Measurements from ENCODE around the gene NOSTRIN. TPM values are rescaled to one million over a fixed set of nuclear protein-coding genes. Genes with fewer than 3 reads are reported as not detected.

The NOSTRIN gene, protein sequence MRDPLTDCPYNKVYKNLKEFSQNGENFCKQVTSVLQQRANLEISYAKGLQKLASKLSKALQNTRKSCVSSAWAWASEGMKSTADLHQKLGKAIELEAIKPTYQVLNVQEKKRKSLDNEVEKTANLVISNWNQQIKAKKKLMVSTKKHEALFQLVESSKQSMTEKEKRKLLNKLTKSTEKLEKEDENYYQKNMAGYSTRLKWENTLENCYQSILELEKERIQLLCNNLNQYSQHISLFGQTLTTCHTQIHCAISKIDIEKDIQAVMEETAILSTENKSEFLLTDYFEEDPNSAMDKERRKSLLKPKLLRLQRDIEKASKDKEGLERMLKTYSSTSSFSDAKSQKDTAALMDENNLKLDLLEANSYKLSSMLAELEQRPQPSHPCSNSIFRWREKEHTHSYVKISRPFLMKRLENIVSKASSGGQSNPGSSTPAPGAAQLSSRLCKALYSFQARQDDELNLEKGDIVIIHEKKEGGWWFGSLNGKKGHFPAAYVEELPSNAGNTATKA
- total RNA-seq (2.8 TPM), polyA plus RNA-seq (8.1 TPM)
- long read RNA-seq, donor 1, result 0 reads
- long read RNA-seq, donor 2, partial matches to known transcripts, result 53 of 160 reads
- long read RNA-seq, donor 2, other reads (novel, unspliced or antisense), result 107 of 160 reads
- long read RNA-seq, donor 3, partial matches to known transcripts, result 51 of 128 reads
- long read RNA-seq, donor 3, other reads (novel, unspliced or antisense), result 76 of 128 reads
- long read RNA-seq, donor 4, result 0 reads
- long read RNA-seq, donor 5, partial matches to known transcripts, result 37 of 122 reads
- long read RNA-seq, donor 5, other reads (novel, unspliced or antisense), result 85 of 122 reads
- long read RNA-seq, donor 6, partial matches to known transcripts, result 5 of 60 reads
- long read RNA-seq, donor 6, other reads (novel, unspliced or antisense), result 55 of 60 reads
- long read RNA-seq, donor 7, result 0 reads
- long read RNA-seq, donor 8, partial matches to known transcripts, result 0 of 9 reads
- long read RNA-seq, donor 8, other reads (novel, unspliced or antisense), result 9 of 9 reads
- long read RNA-seq, donor 9, partial matches to known transcripts, result 34 of 81 reads
- long read RNA-seq, donor 9, other reads (novel, unspliced or antisense), result 46 of 81 reads
- long read RNA-seq, donor 10, result 0 reads

GRCh38 chr2:168801961-168802858, at the start of gene NOSTRIN:
Gene NOSTRIN, plus strand, starts transcription at chr2:168802637. Its CDS starts 10 bp downstream, at chr2:168802647.
- Histone ChIP-seq H3K27ac (ENCODE audit: low read depth in 1 of 2, low read length in 1 of 2) (no peak within 1 kb of the TSS), H3K9me3 (ENCODE audit: control insufficient read depth in 2 of 2, insufficient read depth in 1 of 2, low read length in 1 of 2) (no peaks in the 10 kb centered on the region), H3K4me1 (ENCODE audit: control insufficient read depth in 2 of 2, insufficient read depth in 2 of 2, low read length in 2 of 2) (no peaks in the 10 kb centered on the region), H3K36me3 (ENCODE audit: control insufficient read depth in 2 of 2, insufficient read depth in 2 of 2, low read length in 1 of 2) (no peaks in the 10 kb centered on the region), H3K4me3 (ENCODE audit: low read length in 2 of 2) (no peak within 1 kb of the TSS), H3K27me3 (ENCODE audit: control insufficient read depth in 2 of 2, insufficient read depth in 1 of 2, low read length in 1 of 2) (no peaks in the 10 kb centered on the region)
- 69% methylated on average over 10 of the region's 10 CpGs for WGBS
- no peak for DNase-seq (ENCODE audit: low read depth in 6 of 9, low spot score in 9 of 9)

DNA sequence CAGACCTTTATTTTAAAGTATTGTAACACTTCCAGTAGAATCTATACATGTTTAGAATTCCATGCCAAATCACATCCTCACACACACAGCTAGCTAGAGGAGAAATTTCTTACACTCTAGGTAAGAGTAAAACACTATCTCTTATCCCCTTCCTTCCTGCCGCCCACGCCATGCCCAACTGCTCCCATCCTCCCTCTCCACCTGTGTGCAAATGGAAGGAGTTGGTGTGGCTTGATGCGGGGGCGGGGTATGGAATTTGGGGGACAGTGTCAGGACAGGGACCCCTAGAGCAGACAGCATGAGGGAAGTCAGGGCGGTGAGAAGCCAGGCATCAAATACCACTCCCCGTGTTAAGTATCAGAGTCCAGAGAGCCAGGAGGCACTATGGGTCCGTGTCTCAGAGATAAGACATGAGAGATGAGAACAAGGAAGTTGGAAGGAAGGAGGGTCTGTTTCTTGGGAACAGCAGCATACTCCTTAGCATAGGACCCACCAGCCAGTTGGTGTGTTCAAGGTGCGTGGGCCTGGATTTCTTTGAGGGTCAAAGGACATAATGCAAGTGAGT, 48.6 kb upstream of the NOSTRIN start:
- no peak overlapping the region for H3K4me3 ChIP-seq (ENCODE audit: low read length in 2 of 2)
- no peak overlapping the region for H3K27ac ChIP-seq (ENCODE audit: low read depth in 1 of 2, low read length in 1 of 2)
- peaks cover 9 to 23% of the 10 kb centered on the region in 2 donors for H3K4me1 ChIP-seq (ENCODE audit: control insufficient read depth in 2 of 2, insufficient read depth in 2 of 2, low read length in 2 of 2)
- no peak for DNase-seq (ENCODE audit: low read depth in 6 of 9, low spot score in 9 of 9)
- H3K36me3 ChIP-seq (ENCODE audit: control insufficient read depth in 2 of 2, insufficient read depth in 2 of 2, low read length in 1 of 2), result peaks cover 0 to 24% of the 10 kb centered on the region in 2 donors
- WGBS, result 97% methylated on average over 8 of the region's 8 CpGs
- H3K27me3 ChIP-seq (ENCODE audit: control insufficient read depth in 2 of 2, insufficient read depth in 1 of 2, low read length in 1 of 2), result no peaks in the 10 kb centered on the region
- no peaks in the 10 kb centered on the region for H3K9me3 ChIP-seq (ENCODE audit: control insufficient read depth in 2 of 2, insufficient read depth in 1 of 2, low read length in 1 of 2)

GRCh38 chr2:168757223-168757622, 45.2 kb upstream of the NOSTRIN start:
- no peak overlapping the region for H3K4me3 ChIP-seq (ENCODE audit: low read length in 2 of 2)
- no peak overlapping the region for H3K27ac ChIP-seq (ENCODE audit: low read depth in 1 of 2, low read length in 1 of 2)
- WGBS, result 73% methylated on average over 3 of the region's 3 CpGs
- no peak for DNase-seq (ENCODE audit: low read depth in 6 of 9, low spot score in 9 of 9)
- H3K9me3 ChIP-seq (ENCODE audit: control insufficient read depth in 2 of 2, insufficient read depth in 1 of 2, low read length in 1 of 2), result no peaks in the 10 kb centered on the region
- no peaks in the 10 kb centered on the region for H3K27me3 ChIP-seq (ENCODE audit: control insufficient read depth in 2 of 2, insufficient read depth in 1 of 2, low read length in 1 of 2)
- peaks cover 2 to 12% of the 10 kb centered on the region in 2 donors for H3K4me1 ChIP-seq (ENCODE audit: control insufficient read depth in 2 of 2, insufficient read depth in 2 of 2, low read length in 2 of 2)
- H3K36me3 ChIP-seq (ENCODE audit: control insufficient read depth in 2 of 2, insufficient read depth in 2 of 2, low read length in 1 of 2), result peaks cover 0 to 30% of the 10 kb centered on the region in 2 donors

DNA sequence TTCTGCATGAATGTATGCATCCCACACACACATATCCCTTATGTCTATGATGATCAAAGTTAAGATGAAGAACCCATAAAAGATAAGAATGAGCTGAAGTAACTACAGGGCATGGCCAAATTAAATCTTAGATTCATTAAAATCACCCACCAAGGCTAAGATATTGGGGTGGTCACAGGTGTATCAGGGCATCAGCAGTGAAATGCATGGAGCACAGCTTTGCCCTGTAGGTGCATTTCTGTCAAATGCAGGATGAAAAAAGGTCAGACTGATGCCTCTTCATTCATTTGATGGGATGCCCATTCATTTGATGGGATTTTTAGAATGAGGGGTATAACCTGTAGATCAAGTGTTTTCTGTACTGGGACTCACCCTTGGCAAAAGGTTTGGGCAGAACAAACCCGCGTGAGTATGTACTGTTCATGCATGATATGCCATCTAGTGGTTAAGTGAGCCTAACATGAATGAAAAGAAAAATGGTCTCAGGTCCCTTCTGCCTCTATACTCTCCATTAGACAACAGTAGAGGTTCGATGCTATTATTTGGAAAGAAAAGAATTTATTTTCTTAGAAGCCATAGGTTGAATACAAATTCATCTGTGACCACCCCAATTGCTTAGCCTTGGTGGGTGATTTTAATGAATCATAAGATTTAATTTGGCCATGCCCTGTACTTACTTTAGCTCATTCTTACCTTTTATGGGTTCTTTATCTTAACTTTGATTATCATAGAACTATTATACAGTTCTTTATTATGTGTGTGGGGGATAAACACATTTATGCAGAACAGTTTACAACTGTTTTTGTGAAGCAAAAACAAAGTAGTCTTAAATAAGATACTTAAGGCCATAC, 43.2 kb upstream of the NOSTRIN start:
- Histone ChIP-seq H3K27ac (ENCODE audit: low read depth in 1 of 2, low read length in 1 of 2) (no peak overlapping the region), H3K36me3 (ENCODE audit: control insufficient read depth in 2 of 2, insufficient read depth in 2 of 2, low read length in 1 of 2) (peaks cover 0 to 20% of the 10 kb centered on the region in 2 donors), H3K4me3 (ENCODE audit: low read length in 2 of 2) (no peak overlapping the region), H3K4me1 (ENCODE audit: control insufficient read depth in 2 of 2, insufficient read depth in 2 of 2, low read length in 2 of 2) (peaks cover 2 to 8% of the 10 kb centered on the region in 2 donors), H3K9me3 (ENCODE audit: control insufficient read depth in 2 of 2, insufficient read depth in 1 of 2, low read length in 1 of 2) (no peaks in the 10 kb centered on the region), H3K27me3 (ENCODE audit: control insufficient read depth in 2 of 2, insufficient read depth in 1 of 2, low read length in 1 of 2) (no peaks in the 10 kb centered on the region)
- 48% methylated on average over 3 of the region's 3 CpGs for WGBS
- DNase-seq (ENCODE audit: low read depth in 6 of 9, low spot score in 9 of 9), result peak in 8 of 9 donors; percentile 20 to 66 (median 30)

GRCh38 chr2:168765401-168765800, 37.0 kb upstream of the NOSTRIN start:
- no peak overlapping the region for H3K27ac ChIP-seq (ENCODE audit: low read depth in 1 of 2, low read length in 1 of 2)
- 100% methylated on average over 1 of the region's 1 CpG for WGBS
- H3K4me1 ChIP-seq (ENCODE audit: control insufficient read depth in 2 of 2, insufficient read depth in 2 of 2, low read length in 2 of 2), result no peaks in the 10 kb centered on the region

GRCh38 chr2:168766600-168766999, 35.8 kb upstream of the NOSTRIN start:
- H3K4me3 ChIP-seq (ENCODE audit: low read length in 2 of 2), result no peak overlapping the region
- 100% methylated on average over 2 of the region's 2 CpGs for WGBS
- no peak for DNase-seq (ENCODE audit: low read depth in 6 of 9, low spot score in 9 of 9)
- no peak overlapping the region for H3K27ac ChIP-seq (ENCODE audit: low read depth in 1 of 2, low read length in 1 of 2)
- H3K9me3 ChIP-seq (ENCODE audit: control insufficient read depth in 2 of 2, insufficient read depth in 1 of 2, low read length in 1 of 2), result no peaks in the 10 kb centered on the region
- H3K4me1 ChIP-seq (ENCODE audit: control insufficient read depth in 2 of 2, insufficient read depth in 2 of 2, low read length in 2 of 2), result no peaks in the 10 kb centered on the region
- H3K36me3 ChIP-seq (ENCODE audit: control insufficient read depth in 2 of 2, insufficient read depth in 2 of 2, low read length in 1 of 2), result peaks cover 7 to 22% of the 10 kb centered on the region in 2 donors
- no peaks in the 10 kb centered on the region for H3K27me3 ChIP-seq (ENCODE audit: control insufficient read depth in 2 of 2, insufficient read depth in 1 of 2, low read length in 1 of 2)

More at GRCh38 chr2:168765401-168765800, 37.0 kb upstream of the NOSTRIN start:
- no peak overlapping the region for H3K4me3 ChIP-seq (ENCODE audit: low read length in 2 of 2)
- no peak for DNase-seq (ENCODE audit: low read depth in 6 of 9, low spot score in 9 of 9)
- H3K27me3 ChIP-seq (ENCODE audit: control insufficient read depth in 2 of 2, insufficient read depth in 1 of 2, low read length in 1 of 2), result no peaks in the 10 kb centered on the region
- H3K36me3 ChIP-seq (ENCODE audit: control insufficient read depth in 2 of 2, insufficient read depth in 2 of 2, low read length in 1 of 2), result peaks cover 7 to 27% of the 10 kb centered on the region in 2 donors
- no peaks in the 10 kb centered on the region for H3K9me3 ChIP-seq (ENCODE audit: control insufficient read depth in 2 of 2, insufficient read depth in 1 of 2, low read length in 1 of 2)

DNA sequence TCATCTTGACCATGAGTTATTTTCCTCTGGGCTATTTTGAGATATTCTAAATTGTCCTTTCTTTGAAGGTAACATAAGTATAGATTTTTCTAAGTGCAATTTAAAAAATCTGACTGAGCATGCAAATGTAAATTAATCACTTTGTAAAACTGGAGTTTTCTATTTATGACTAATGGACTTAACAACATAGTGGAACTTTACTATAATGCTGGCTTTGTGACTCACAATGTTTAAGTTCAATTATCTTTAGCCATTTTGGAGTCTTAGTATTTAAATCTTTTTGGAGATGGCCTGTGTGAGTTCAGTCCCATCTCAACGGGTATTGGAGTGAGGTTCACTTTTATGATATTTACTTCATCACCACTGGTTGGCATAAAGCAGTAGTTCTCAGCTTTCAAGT, 35.2 kb upstream of the NOSTRIN start:
- Histone ChIP-seq H3K27ac (ENCODE audit: low read depth in 1 of 2, low read length in 1 of 2) (no peak overlapping the region), H3K9me3 (ENCODE audit: control insufficient read depth in 2 of 2, insufficient read depth in 1 of 2, low read length in 1 of 2) (no peaks in the 10 kb centered on the region), H3K36me3 (ENCODE audit: control insufficient read depth in 2 of 2, insufficient read depth in 2 of 2, low read length in 1 of 2) (peaks cover 7 to 22% of the 10 kb centered on the region in 2 donors), H3K27me3 (ENCODE audit: control insufficient read depth in 2 of 2, insufficient read depth in 1 of 2, low read length in 1 of 2) (no peaks in the 10 kb centered on the region), H3K4me1 (ENCODE audit: control insufficient read depth in 2 of 2, insufficient read depth in 2 of 2, low read length in 2 of 2) (no peaks in the 10 kb centered on the region), H3K4me3 (ENCODE audit: low read length in 2 of 2) (no peak overlapping the region)
- WGBS, result 94% methylated on average over 1 of the region's 1 CpG
- DNase-seq (ENCODE audit: low read depth in 6 of 9, low spot score in 9 of 9), result no peak
